SU-DHL-6 (cell line): ENCODE measurements around the gene SIK3.

Experiments
- EZH2phosphoT487 ChIP-seq: fragments of 200-600 bp; sonication (generic), shearing (Covaris generic); conservative IDR thresholded peaks from 2 replicates; pipeline ENCODE4 v1.6.1; 2018; ENCODE audit warnings: mild to moderate bottlenecking, antibody characterized with exemption, low read length, moderate library complexity, mixed read lengths
- TF ChIP-seq, protein P1 (sequence below): fragments of 200-600 bp; sonication (generic); IDR thresholded peaks from one replicate; pipeline ENCODE4 v1.5.1; 2017; ENCODE audit warnings: antibody characterized with exemption, mild to moderate bottlenecking, low read length, moderate library complexity; ENCODE audit not compliant: insufficient read depth, poor library complexity, severe bottlenecking

DNA sequence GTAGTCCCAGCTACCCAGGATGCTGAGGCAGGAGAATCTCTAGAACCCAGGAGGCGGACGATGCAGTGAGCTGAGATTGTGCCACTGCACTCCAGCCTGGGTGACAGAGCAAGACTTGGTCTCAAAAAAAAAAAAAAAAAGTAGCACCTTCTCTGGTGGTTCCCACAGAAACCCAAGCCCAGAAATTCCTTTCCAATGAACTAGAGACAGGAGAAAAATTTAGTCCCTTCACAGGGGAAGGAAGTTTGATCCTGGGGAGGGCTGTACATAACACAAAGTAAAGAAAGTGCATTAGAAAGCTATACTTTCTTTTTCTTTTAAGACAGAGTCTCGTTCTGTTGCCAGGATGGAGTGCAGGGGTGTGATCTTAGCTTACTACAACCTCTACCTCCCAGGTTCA, 235.3 kb downstream of the SIK3 start:
- TF ChIP-seq, protein P1, sequence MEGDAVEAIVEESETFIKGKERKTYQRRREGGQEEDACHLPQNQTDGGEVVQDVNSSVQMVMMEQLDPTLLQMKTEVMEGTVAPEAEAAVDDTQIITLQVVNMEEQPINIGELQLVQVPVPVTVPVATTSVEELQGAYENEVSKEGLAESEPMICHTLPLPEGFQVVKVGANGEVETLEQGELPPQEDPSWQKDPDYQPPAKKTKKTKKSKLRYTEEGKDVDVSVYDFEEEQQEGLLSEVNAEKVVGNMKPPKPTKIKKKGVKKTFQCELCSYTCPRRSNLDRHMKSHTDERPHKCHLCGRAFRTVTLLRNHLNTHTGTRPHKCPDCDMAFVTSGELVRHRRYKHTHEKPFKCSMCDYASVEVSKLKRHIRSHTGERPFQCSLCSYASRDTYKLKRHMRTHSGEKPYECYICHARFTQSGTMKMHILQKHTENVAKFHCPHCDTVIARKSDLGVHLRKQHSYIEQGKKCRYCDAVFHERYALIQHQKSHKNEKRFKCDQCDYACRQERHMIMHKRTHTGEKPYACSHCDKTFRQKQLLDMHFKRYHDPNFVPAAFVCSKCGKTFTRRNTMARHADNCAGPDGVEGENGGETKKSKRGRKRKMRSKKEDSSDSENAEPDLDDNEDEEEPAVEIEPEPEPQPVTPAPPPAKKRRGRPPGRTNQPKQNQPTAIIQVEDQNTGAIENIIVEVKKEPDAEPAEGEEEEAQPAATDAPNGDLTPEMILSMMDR: no peak
- TF ChIP-seq EZH2phosphoT487: no peak
